Stimulated activated CD8-positive, alpha-beta memory T cell treated with anti-CD3 and anti-CD28 coated beads, Interleukin-2, amount 100 ng/mL, for 48 hours (primary cell): Measurements from ENCODE around the gene DSCAM.
"Not testable (repeated sequence)": the region's sequence is repeated elsewhere in the genome, so short reads cannot be mapped to it uniquely, and the experiment has no call there.

Source experiments
- DNase-seq, 2 donors: peaks; one replicate each; pipeline ENCODE4 v3.0.0-alpha.2; 2020; ENCODE audit warnings: low read depth in 2 of 2

Gene DSCAM

GRCh38 chr21:40385883-40386282, 461.1 kb downstream of the DSCAM start:
- no peak for DNase-seq

DNA sequence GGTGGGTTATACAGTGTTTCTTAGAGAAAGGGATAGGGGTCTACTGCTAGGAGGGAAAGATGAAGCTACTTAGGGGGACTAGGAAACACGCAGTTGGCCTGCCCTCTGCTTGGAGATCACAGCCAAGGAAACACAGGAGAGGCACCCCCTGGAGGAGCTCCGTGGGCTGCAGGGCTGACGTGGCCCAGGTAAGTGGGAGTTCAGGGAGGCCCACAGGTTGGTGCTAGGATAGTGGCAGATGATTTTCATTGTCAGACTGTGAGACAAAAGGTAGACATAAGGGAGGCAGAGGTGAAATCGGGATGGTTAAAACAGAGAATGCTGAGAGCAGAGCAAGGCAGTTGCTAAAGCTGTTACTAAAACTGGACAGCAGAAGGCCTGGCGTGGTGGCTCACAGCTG, 463.0 kb downstream of the DSCAM start:
- no peak for DNase-seq

DNA sequence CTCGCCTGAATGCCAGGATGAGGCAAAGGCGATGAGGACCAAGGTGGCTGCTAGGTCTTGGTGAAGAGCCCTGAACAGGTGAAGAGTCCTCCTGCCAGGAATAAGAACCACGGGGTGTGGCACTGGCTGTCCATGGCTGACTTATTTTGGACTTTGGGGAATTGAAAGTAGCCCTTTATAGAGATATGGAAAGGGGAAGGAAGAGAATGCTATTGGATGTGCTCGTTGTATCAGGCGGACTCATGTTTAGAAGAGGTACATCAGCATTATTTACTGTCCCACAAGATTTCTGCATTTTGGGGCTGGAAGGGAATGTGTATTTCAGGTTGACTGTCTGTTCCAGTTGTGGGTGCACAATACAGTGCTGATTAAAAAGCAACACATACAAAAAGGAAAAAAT, 465.8 kb downstream of the DSCAM start:
- no peak for DNase-seq

GRCh38 chr21:40379881-40380810, 466.8 kb downstream of the DSCAM start:
- no peak for DNase-seq

- no peak for DNase-seq
These were observed 469.8 kb downstream of the DSCAM start for GRCh38 chr21:40377135-40377534.

GRCh38 chr21:40373761-40374160, 473.2 kb downstream of the DSCAM start:
- DNase-seq: no peak

- DNase-seq: no peak
These were observed 474.5 kb downstream of the DSCAM start for GRCh38 chr21:40372506-40372905.

DNA sequence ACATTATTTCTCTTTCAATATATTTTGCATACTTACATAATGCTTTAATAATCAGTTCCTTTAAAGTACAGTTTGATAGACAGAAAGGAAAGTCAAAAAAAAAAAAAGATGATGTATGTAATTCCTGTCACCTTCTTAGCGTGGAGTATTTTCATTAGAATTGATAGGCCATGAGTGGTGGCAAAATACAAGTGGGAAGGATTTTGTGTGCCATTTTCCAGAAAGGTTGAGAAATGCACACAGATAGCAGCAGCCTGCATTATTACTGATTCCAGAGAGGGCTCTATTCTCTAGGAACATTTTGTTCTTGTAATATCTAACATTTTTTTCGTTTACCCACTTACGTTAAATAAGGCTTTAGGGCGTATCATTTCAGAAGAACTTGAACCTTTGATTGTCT, 475.6 kb downstream of the DSCAM start:
- no peak for DNase-seq

DNA sequence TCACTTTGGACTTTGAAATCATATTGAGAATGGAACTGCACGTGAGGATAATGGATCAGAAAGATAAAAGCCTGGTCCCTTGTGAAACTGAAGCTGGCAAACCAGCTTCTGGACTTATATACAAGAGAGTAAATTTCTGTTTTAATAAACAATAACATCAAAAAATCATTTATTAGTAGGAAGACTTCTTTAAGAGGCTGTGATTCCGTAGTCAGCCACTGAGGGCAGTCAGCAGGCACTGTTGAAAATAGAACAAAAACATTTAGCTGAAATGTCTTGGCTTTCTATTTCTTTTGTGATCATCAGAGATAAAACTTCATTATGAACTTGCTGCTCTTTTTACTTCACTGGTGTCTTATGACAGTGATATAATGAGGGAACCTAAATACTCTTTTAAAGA, 490.3 kb downstream of the DSCAM start:
- DNase-seq: no peak

DNA sequence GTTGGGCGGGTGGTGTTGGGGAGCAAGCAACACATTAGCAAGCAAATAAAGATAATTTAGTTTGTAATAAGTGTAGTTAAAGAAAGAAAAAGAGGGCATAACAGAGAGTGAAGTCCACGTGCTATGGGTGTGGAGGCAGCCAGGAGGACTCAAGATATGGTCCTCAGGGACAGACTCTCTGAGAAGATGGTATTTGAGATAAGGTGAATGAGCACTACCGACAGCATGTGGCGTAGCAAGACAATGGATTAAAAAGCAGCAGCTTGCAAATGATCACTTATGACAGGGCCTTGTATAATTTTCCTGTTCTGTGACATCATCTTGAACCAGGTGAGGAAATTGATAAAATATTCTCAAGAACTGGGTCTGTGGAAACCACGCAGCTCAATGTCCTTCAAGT, 491.9 kb downstream of the DSCAM start:
- no peak for DNase-seq

GRCh38 chr21:40351006-40351405, 496.0 kb downstream of the DSCAM start:
- DNase-seq: no peak

- DNase-seq: no peak
These were observed 497.4 kb downstream of the DSCAM start for GRCh38 chr21:40349591-40349990.

DNA sequence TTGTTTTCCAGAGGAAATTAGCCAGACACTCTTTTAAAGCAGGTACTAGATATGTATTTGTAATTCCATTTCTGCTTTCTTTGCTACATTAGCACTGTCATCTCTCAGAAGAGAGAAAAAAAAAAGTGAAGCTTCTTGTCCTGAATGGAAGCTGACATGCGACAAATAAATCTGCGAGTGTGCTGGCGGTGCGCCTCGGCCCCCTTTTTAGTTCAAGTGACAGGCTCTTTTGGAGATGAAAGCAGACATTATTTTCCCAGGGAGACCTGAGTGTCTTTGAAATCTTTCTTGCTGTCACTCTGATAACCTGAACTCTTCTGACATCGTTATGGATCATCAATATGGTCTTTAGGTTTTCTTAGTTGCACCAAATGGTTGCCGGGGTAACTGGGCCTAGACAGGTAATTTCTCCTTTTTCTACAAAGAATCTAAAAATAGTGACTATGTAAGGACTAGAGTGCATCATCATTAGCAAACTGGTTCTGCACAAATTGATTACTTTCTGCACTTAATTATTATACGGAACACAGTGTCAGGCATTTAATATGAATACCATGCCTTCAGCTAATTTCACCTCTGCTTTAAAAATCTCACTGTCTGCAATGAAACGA, 501.1 kb downstream of the DSCAM start:
- no peak for DNase-seq

DNA sequence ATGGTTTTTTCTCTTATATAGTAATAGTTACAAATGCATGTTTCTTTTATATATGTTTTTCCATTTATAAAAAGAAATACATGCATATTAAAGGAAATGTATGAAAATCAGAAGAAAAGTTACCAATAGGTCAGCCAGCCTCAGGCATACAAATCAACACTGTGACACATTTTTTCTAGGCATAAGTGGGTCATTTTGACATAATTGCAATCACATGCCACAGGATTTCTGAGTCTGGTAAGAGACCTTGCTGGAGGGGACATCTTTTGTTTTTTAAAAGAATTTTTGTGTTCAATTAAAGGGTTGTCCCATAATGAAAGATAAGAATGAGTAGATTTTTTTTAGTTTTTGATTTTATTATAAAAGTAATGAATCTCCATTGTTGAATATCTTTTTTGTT, 506.6 kb downstream of the DSCAM start:
- no peak for DNase-seq

GRCh38 chr21:40339050-40339449, 507.9 kb downstream of the DSCAM start:
- no peak for DNase-seq

DNA sequence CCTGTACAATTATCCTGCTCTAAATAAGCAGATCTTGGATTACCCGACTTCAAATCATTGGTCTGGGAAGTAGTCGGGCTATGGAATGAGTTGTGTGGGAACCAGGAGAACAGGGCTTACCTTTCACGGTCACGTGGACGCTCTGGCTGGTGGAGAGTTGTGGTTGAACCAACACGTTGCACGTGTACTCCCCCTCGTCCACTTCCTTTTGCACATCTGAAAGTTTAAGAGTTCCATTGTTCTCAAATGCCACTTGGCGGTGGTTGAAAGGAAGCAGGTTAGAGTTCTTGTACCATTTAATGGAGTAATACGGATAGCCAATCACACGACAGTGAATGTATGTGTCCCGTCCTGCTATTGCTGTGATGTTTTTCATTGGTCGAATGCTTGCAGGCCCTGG, 509.0 kb downstream of the DSCAM start:
- no peak for DNase-seq

DNA sequence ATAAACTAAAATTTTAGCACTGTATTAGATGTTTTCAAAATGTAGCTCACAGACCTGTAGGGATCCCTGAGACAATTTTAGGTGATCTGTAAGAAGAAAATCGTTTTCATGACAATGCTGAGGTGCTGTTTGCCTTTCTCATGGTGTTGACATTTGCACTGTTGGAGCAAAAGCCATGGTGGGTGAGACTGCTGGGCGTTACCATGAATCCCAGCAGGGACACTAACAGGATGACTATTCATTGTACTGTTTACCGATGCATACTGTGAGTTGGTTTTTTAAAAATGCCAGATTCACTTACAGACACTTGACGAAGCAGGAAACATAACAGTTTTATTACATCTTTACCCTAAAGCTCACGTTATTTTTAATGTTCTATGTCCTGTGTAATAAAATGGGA, 511.3 kb downstream of the DSCAM start:
- DNase-seq: no peak

- no peak for DNase-seq
These were observed 512.8 kb downstream of the DSCAM start for GRCh38 chr21:40334159-40334558.

DNA sequence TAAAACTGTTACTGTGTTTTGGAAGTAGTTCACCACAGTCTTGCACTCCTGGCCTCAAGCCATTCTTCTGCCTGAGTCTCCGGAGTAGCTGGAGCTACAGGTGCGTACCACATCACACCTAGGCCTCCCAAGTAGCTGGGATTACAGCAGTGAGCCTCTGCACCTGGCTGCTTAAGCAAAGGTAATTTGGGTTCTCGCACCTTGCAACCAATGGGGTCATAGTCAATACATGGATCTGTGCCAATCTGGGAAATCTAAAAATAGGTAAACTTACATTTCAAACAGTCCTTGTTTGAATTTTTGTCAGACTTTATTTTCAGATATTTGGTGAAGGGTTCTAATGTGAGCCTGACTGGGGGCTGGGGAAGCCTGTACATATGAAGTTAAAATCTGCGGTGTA, 513.2 kb downstream of the DSCAM start:
- no peak for DNase-seq

GRCh38 chr21:40331804-40332203, 515.2 kb downstream of the DSCAM start:
- DNase-seq: no peak

DNA sequence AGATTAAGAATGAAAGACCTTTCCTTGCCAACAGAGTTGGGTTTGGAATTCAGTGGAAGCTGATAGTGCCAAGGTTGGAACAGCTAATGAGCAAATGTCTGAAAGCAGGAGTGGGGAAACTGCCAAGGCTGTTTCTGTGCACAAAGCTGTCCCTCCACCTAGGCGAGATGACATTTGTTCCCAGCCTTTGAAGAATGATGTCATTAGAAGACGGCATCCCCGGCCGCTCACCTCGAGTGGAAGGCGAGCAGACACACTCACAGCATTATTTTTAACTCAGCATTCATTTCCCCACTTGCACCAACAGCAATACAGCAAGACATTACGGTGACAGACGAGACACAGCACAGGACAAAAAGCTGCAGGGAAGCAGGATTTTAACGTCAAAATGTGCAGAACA, 515.8 kb downstream of the DSCAM start:
- no peak for DNase-seq

GRCh38 chr21:40324389-40324788, 522.6 kb downstream of the DSCAM start:
- no peak for DNase-seq

- DNase-seq: not testable (repeated sequence)
These were observed 526.2 kb downstream of the DSCAM start for GRCh38 chr21:40320718-40321117.
